IPS-NIHi11 (cell line): ENCODE data around the gene APPL1.

Experiments used
- DNase-seq: peaks from one replicate; pipeline ENCODE4 v3.0.0; 2012; ENCODE audit warnings: mixed read lengths, low spot score

Gene APPL1, protein sequence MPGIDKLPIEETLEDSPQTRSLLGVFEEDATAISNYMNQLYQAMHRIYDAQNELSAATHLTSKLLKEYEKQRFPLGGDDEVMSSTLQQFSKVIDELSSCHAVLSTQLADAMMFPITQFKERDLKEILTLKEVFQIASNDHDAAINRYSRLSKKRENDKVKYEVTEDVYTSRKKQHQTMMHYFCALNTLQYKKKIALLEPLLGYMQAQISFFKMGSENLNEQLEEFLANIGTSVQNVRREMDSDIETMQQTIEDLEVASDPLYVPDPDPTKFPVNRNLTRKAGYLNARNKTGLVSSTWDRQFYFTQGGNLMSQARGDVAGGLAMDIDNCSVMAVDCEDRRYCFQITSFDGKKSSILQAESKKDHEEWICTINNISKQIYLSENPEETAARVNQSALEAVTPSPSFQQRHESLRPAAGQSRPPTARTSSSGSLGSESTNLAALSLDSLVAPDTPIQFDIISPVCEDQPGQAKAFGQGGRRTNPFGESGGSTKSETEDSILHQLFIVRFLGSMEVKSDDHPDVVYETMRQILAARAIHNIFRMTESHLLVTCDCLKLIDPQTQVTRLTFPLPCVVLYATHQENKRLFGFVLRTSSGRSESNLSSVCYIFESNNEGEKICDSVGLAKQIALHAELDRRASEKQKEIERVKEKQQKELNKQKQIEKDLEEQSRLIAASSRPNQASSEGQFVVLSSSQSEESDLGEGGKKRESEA

DNA sequence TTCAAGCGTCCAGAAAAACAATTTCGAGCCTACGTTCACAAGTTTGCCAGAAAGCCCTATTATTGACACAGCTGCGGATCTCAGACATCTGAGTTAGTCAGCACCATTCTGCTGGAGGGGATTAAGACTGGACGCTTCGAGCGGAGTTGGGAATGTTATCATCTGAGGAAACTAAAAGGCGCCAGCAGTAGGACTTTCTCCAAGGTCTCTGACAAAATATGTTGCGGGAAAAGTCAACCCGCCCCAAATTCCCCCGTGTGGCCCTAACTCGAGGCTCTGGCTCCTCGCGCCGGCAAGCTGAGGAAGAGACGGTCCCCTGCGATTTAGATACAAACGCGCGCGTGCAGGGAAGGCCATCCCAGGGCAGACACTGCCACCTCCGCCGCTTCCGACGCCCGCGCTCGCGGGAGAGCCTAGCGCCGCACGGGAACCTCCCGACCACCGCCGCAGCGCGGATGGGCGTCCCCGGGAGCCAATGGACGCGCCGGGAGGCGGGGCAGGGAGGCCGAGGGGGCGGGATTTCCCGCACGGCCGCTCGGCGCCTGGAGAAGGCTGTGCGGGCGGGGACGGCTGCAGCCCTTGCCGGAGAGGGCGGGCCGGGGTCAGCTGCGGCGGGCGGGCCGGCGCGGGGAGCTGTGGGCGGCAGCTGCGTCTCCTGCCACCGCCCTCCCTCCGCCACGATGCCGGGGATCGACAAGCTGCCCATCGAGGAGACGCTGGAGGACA, at the start of gene APPL1:
Gene APPL1 (plus strand): TSS at position 526 of the 726 bp plus-strand sequence. CDS start 155 bp downstream, at position 681.
- peak; percentile 100 for DNase-seq

DNA sequence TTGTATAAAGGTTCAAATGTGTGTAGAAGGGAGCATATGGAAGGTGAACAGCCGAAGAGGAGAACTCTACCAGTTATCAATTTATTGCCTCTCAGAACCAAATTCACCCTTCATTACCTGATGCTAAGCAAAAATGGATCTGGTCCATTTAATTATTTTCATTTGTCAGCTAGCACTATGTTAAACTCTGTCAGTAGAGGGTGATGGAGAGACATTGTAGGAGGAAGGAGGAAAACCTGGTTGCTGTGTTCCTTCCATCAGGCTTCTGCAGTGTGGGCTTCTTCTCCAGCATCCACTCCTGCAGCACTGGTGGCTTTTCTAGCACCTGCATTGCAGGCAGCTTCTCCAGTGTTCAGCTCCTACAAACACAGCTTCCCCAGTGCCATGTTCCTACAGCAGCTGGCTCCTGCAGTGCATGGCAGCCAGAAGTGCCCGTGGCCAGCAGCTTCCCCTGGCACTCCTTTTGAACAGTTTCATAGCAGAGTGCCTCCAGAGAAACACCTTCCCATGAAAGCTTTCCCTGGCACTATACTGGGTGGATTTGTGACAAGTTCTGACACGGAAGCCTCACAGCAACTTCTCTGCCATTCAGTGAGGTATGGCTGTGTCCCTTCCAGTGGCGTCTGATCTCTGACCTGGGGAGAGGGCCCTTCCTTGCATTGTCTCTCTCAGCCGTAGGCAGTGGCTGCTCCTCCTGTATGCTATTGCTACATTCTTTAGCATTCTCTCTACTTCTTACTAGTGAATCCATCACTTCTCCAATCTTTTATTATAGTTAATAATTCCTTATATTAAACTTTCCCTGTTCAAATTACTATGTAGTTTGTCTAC, 47.7 kb upstream of the APPL1 start:
- no peak for DNase-seq

DNA sequence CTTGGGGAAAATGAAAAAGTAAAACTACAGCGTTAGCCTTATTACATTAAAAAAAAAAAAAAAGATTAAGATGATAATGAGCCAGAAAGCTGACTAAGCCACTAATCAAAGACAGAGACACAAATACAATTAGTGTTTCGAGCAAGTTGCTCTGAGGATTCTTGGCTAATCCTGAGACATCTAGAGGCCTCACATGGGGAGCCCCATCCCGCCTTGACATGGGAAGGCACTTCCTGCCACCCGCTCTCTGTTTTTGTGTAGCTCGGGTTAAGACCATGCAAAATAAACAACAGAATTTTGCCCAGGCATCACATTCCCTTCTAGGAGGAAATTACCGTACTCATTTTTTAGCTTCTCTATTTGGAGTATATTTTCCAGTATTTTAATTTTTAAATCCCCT, 43.0 kb upstream of the APPL1 start:
- peak; percentile 38 for DNase-seq

DNA sequence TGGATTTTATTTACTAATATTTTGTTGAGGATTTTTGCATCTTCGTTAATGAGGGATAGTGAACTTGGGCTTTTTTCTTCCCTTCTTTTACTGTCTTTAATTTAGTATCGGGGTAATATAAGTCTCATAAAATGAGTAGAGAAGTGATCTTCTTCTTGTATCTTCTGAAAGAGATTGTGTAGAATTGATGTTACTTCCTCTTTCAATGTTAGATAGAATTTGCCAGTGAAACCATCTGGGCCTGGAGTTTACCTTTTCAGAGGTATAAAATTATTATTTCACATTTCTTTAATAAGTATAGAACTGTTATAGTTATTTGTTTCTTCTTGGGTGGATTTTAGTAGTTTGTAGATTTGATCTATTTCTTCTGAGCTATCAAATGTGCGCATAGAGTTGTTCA, 35.5 kb upstream of the APPL1 start:
- DNase-seq, result no peak

DNA sequence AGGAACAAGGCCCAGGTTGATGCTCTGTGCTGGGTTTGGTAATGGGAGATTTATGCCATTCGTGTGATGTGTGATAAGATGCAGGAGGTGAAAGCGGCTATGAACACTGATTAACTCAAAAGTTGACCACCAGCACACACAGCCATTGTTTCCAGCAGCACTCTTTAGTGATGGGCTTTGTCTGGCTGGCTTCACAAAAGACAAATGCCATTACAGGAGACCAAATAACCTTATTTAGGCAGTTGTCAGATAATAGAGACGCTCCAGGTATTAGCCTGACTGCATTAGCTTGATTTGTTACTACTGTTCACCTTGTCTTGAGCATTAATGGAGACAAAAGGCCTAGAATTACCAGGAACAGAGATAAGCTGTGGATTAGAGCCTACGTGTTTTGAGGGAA, 32.9 kb upstream of the APPL1 start:
- DNase-seq, result no peak

DNA sequence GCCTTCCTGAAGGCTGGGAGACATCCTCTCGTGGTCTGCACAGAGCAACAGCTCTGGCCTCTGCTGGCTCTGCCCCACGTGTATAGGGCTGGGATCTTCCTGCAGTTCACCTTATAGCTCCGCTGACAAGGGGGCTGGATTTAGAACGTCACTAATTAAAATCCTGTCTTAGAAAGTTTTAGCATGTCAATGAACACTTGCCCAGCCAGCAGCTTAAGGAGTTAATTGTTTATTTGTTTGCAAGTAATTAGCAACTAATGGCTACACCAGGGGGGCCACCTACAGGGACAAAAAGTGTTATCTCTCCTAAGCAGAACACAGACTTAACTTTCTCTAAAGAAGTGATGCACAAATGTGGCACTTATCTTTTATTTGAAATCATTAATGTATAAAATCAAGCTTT, 27.6 kb upstream of the APPL1 start, which contains the start of gene HESX1:
Gene HESX1 (minus strand): TSS at position 84 of the 403 bp plus-strand sequence. CDS start 60 bp downstream, at position 24.
- peak; percentile 73 for DNase-seq

DNA sequence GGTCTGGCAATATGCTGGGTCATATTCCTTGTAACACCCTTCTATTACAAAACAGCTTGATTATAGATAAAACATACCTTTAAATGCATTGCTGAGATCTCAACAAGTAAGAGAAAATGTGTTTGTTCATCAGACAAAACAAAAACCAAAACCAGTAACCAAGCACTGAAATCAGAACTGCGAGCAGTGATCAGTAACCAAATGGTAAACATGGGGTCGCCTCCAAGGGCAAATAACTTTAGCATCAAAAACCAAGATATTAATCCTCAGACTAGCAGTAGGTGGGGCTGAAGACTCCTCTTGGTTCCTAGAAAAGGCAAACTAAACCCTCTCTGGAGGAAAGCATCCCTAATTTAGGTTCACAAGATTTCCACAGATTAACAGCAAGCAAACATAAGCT, 21.1 kb upstream of the APPL1 start:
- DNase-seq, result no peak

DNA sequence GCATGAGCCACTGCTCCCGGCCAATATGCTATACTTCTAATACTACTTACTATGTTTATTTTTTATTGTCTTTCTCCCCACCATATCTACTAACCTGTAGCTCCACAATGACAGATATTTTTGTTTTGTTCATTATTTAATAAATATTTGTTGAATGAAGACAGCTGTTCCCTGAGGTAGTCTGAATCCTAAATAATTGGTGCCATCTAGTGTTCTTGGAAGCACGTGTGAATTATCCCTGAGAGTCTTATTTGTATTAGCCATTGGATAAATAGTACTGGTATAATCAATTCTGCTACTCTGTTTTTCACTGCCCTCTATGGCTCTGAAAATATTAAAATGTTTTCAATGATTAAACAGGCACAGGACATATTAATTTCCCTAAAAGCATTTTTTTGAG, 5.6 kb upstream of the APPL1 start:
- DNase-seq, result no peak

DNA sequence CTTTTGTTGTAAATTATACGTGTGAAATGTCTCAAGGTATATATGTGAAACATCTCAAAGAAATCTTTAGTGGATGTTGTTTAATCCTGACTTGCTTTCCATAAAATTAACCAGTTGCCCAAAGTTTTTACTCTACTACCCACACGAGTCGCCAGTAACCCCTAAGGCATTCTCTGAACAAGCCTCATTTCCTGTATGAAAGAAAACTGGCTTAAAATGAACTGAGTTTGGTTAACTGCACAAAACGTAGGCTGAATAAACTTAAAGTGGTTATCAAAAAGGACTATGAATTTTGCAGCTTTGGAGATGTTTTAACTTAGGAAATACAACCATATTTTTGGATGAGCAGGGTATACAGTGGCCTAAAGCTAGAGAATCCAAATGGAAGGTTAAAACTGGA, 2.7 kb upstream of the APPL1 start:
- DNase-seq, result no peak

DNA sequence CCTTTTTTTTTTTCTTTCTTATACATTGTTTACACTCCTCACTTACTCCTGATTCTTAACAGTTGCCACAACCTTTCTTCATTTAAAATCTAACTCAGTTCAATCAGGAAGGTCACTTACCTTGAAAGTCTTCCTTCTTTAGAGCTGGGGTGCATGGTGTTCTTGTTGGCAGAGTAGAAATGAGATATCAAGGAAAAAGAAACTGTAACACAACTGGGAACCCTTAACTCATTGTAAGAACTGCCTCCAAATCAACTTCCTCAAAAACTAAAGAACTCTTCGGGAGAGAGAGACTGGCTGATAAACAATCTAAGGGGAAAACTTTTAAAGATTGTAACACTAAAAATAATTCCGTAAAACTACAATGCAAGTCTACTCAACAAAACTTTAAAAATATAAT, 1.4 kb upstream of the APPL1 start:
- DNase-seq, result no peak

DNA sequence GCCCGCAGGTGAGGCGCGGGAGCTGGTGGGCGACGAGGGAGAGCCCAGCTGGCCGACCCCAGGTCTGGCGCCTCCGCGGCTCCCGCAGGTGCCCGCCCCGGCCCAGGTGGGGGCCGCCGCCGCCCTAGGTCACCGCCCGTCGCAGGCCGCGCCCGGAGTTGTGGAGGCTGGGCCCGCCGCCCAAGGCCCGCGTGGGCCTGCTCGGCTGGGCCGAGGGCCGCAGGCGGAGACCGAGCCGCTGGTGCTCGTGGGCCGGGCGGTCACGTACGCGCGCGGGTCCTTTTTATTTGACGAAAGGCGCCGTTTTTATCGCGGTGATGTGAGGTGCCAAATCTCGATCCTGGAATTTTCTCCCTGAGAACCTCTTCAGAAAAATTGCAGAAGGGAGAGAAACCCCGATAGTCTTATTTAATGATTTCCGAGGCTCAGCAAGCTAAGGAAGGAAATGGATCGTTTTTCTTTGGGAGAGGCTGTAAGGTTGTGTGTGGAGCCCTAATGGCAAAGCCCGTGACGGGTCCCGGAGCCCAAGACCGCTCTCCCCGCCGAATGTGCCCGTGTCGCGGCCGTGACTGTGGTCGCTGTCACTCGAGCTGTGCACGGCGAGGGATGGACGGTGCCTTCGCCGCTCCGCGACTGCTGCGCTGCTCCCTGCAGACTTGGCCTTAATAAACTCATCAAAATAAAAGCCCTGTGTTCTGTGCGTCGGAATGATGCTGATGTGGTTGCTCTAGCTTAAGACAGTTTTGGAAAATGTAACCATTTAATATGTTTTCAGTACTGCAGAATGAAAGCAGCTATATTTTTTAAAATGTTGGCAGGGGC, 612 bp downstream of the APPL1 start:
- peak; percentile 40 for DNase-seq

DNA sequence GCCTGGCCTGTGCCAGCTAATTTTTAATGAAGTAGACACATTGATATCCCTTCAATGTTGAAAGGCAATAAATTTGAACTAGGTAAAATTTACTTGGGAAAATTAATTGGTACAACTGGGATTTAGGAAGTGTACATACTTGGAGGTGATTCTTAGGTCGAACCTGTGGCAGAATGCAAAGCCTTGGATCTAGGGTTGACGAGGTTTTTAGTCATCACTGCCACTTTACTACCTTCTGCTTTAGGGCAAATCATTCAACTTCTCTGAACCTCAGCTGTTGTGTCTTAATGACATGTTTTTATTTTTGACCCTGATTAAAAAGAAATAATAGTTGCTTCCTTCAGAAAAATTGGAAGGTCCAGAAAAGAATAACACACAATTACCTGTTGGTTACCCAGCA, 2.5 kb downstream of the APPL1 start:
- no peak for DNase-seq

DNA sequence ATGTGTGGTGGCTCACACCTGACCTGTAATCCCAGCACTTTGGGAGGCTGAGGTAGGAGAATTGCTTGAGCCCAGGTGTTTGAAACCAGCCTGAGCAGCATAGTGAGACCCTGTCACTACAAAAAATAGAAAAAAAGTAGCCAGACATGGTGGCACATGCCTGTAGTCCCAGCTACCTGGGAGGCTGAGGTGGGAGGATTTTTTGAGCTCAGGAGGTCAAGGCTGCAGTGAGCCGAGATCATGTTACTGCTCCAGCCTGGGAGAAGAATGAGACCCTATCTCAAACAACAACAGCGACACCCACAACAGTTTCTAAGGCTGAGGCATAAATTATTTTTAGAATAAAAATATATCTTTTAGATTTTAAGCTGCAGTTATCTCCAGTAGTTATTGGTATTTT, 6.3 kb downstream of the APPL1 start:
- DNase-seq, result no peak

DNA sequence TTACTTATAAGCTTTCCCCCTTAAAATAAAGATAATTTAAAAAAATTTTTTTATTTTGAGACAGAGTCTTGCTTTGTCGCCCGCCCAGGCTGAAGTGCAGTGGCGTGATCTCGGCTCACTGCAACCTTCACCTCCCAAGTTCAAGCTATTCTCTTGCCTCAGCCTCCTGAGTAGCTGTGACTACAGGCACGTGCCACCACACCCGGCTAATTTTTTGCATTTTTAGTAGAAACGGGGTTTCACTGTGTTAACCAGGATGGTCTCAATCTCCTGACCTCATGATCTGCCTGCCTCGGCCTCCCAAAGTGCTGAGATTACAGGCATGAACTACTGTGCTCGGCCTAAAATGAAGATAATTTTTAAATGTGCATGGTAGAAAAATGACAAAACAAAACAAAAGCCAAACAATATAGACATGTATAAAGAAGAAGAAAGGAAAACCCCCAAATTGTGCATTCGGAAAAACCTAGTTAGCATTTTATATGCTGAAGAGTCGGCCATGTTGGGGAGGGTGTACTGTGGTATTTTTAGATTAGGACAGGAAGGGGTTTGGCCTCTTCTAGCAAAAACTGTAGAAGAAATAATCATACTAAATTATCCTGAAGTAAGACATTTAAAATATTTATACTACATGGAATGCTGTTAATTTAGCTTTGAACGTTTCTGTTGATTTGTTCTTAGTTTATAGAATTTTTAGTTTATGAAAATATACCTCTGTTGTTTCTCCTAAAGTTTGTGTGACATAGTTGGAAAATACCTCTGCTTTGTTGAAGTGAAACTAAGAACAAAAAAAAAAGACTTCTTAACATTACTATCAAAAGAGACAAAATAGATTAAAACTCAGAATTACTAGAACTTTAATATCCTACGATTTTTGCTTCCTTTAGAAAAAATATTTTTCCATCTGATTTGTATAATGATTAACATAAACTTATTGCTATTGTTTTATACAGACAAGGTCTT, 7.4 kb downstream of the APPL1 start:
- DNase-seq, result no peak

DNA sequence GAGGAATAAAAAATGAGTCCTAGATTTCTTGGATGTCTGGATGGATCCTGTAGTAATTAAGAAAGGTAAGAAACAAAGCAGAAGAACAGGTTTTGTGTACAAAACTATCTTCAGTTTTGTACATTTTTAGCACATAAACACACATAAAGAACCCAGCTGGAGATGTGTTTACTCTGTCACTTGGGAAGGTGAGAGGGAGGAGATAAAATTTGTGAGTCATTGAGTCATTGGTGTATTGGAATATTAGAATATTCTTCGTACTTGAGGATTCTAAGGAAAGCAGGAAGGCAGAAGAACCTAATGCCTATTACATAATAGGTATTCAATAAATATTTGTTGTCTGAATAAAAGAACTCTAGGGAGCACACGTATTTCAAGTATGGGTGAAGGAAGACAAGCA, 17.4 kb downstream of the APPL1 start:
- DNase-seq, result no peak

DNA sequence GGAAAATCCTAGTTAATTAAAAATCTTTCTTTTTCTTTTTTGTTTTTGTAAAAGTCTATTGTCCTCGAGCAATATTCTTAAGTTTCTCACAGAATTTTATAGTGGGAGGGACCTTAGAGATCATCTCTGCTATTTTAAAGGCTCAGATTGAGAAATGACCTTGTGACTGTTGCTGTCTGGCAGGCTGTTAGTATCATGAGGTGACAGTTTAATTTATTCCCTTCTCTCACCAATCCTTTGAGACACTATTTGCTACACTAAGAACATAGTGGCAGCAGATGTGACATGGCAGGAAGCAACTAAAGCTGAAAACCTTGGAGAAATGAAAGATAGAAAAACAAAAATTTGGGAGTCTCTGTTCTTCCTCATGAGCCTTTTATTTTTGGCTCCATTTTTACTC, 24.9 kb downstream of the APPL1 start:
- no peak for DNase-seq

DNA sequence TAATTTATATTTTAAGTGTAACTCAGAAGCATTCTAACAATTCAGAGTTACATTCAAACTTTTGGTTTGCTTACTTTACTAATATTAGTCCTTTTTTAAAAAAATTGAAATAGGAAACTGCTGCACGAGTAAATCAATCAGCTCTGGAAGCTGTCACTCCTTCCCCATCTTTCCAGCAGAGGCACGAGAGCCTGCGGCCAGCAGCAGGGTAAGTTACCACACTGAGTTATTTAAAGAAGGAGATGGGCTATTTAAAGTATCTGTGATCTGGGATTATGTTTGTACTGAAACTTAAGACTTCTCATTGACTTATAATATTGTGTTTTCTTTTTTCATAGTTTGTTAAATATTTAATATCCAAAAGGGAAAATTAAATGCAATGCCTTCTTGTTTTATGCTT, 29.3 kb downstream of the APPL1 start:
- DNase-seq, result no peak

DNA sequence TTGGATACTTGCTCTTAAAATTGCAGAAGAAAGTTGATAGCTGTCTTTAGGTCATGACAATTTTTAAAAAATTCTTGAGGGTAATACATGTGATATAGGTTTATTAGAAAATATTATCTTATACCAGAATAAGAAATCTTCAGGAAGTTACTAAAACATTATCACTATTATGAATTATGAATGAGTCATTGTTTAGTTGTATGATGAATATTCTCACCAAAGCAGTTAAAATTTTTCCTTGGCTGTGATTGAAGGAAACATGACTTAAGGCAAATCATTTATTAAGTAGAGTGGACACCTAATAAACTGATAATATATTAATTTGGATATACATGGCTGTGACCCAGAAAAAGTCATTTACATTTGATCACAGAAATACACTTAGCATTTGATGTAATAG, 30.1 kb downstream of the APPL1 start:
- DNase-seq, result no peak

DNA sequence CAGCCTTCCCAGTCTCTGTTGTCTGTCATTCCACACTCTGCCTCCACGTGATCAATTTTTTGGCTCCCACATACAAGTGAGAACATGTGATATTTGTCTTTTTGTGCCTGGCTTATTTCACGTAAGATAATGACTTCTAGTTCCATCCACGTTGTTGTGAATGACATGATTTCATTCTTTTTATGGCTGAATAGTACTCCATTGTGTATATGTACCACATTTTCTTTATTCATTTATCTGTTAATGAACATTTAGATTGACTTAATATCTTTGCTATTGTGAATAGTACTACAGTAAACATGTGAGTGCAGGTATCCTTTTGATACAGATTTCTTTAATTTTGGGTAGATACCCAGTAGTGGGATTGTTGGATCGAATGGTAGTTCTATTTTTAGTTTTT, 33.6 kb downstream of the APPL1 start:
- DNase-seq, result no peak

DNA sequence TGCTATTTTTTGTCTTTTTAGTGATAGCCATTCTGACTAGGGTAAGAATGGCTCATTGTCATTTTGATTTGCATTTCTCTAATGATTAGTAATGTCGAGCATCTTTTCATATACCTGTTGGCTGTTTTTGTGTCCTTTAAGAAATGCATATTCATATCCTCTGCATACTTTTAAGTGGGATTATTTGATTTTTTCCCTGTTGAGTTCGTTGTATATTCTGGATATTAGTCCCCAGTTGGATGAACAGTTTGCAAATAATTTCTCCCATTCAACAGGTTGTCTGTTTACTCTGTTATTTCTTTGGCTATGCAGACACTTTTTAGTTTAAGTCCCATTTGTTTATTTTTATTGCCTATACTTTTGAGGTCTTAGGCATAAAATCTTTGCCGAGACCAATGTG, 34.4 kb downstream of the APPL1 start:
- no peak for DNase-seq
